H9 (cell line): ENCODE results near the gene CXorf65. TPM values are rescaled to one million over a fixed set of nuclear protein-coding genes. Genes with fewer than 3 reads are reported as not detected.
A peak's percentile ranks its signal among the peaks of the same experiment; 100 is the strongest.

ENCODE experiments used
- DNase-seq: peaks from one replicate; pipeline ENCODE4 v3.0.0-alpha.2; 2017
- H2AFZ ChIP-seq: one replicate; pipeline ENCODE4 v1.6.1; 2013; ENCODE audit warnings: mild to moderate bottlenecking, low read length, control low read depth, moderate library complexity
- H2AK5ac ChIP-seq: 2 replicates; pipeline ENCODE4 v1.6.1; 2013; ENCODE audit warnings: low read length, control low read depth, mixed read lengths; ENCODE audit not compliant: insufficient read length
- H2BK120ac ChIP-seq: one replicate; pipeline ENCODE4 v1.6.1; 2013; ENCODE audit warnings: low read depth, mild to moderate bottlenecking, low read length, control low read depth, inconsistent platforms; ENCODE audit not compliant: poor library complexity, severe bottlenecking
- H2BK12ac ChIP-seq: 2 replicates; pipeline ENCODE4 v1.6.1; 2013; ENCODE audit warnings: low read length, control low read depth, mixed read lengths, low read depth; ENCODE audit not compliant: insufficient read length
- H2BK15ac ChIP-seq: 2 replicates; pipeline ENCODE4 v1.6.1; 2013; ENCODE audit warnings: low read depth, low read length, control low read depth
- H2BK20ac ChIP-seq: one replicate; pipeline ENCODE4 v1.6.1; 2013; ENCODE audit warnings: low read depth, mild to moderate bottlenecking, low read length, control low read depth, inconsistent platforms; ENCODE audit not compliant: poor library complexity, severe bottlenecking
- H2BK5ac ChIP-seq: 2 replicates; pipeline ENCODE4 v1.6.1; 2013; ENCODE audit warnings: low read length, control low read depth, mixed read lengths; ENCODE audit not compliant: insufficient read length
- H3K14ac ChIP-seq: 2 replicates; pipeline ENCODE4 v1.6.1; 2013; ENCODE audit warnings: low read length, control low read depth; ENCODE audit not compliant: insufficient read depth
- H3K18ac ChIP-seq: 2 replicates; pipeline ENCODE4 v1.6.1; 2013; ENCODE audit warnings: low read depth, mild to moderate bottlenecking, mixed read lengths, low read length, control low read depth; ENCODE audit not compliant: insufficient read length
- H3K23ac ChIP-seq: 2 replicates; pipeline ENCODE4 v1.6.1; 2013; ENCODE audit warnings: low read length, control low read depth, mixed read lengths, low read depth; ENCODE audit not compliant: insufficient read length
- H3K23me2 ChIP-seq: 2 replicates; pipeline ENCODE4 v1.6.1; 2013; ENCODE audit warnings: low read depth, mild to moderate bottlenecking, mixed read lengths, low read length, control low read depth; ENCODE audit not compliant: insufficient read length, poor library complexity, severe bottlenecking
- H3K27ac ChIP-seq: 2 replicates; pipeline ENCODE4 v1.5.1; 2013; ENCODE audit warnings: low read length, control low read depth, mixed read lengths, low read depth; ENCODE audit not compliant: insufficient read length
- H3K27me3 ChIP-seq: 2 replicates; pipeline ENCODE4 v1.6.1; 2013; ENCODE audit warnings: low read length, control low read depth, inconsistent platforms; ENCODE audit not compliant: insufficient read depth
- H3K4ac ChIP-seq: 2 replicates; pipeline ENCODE4 v1.6.1; 2013; ENCODE audit warnings: low read depth, mild to moderate bottlenecking, control low read depth, inconsistent platforms, low read length, moderate library complexity
- H3K4me1 ChIP-seq: 2 replicates; pipeline ENCODE4 v1.6.1; 2013; ENCODE audit warnings: low read length, control low read depth, inconsistent platforms; ENCODE audit not compliant: insufficient read depth
- H3K4me2 ChIP-seq: 2 replicates; pipeline ENCODE4 v1.6.1; 2013; ENCODE audit warnings: low read length, control low read depth, mixed read lengths; ENCODE audit not compliant: insufficient read length, insufficient read depth
- H3K56ac ChIP-seq: 2 replicates; pipeline ENCODE4 v1.6.1; 2013; ENCODE audit warnings: low read depth, mild to moderate bottlenecking, mixed read lengths, low read length, control low read depth; ENCODE audit not compliant: insufficient read length
- H3K79me1 ChIP-seq: 2 replicates; pipeline ENCODE4 v1.6.1; 2013; ENCODE audit warnings: low read depth, mild to moderate bottlenecking, moderate library complexity, low read length, control low read depth, inconsistent platforms; ENCODE audit not compliant: insufficient read depth, poor library complexity, severe bottlenecking
- H3K79me2 ChIP-seq: 2 replicates; pipeline ENCODE4 v1.6.1; 2013; ENCODE audit warnings: low read length, control low read depth, inconsistent platforms; ENCODE audit not compliant: insufficient read depth
- H3K9ac ChIP-seq: 2 replicates; pipeline ENCODE4 v1.6.1; 2013; ENCODE audit warnings: low read length, control low read depth, mixed read lengths; ENCODE audit not compliant: insufficient read length; ENCODE audit errors: extremely low read depth
- H3K9me3 ChIP-seq: one replicate; pipeline ENCODE4 v1.6.1; 2013; ENCODE audit warnings: low read depth, low read length, inconsistent platforms; ENCODE audit not compliant: control insufficient read depth
- H3T11ph ChIP-seq: one replicate; pipeline ENCODE4 v1.6.1; 2013; ENCODE audit warnings: mild to moderate bottlenecking, low read length, control low read depth, inconsistent platforms
- H4K20me1 ChIP-seq: one replicate; pipeline ENCODE4 v1.6.1; 2013; ENCODE audit not compliant: control insufficient read depth, insufficient read length, insufficient read depth
- H4K5ac ChIP-seq: 2 replicates; pipeline ENCODE4 v1.6.1; 2013; ENCODE audit warnings: low read depth, mild to moderate bottlenecking, mixed read lengths, low read length, control low read depth; ENCODE audit not compliant: insufficient read length
- H4K8ac ChIP-seq: replicated peaks from 2 replicates; pipeline ENCODE4 v1.6.1; 2013; ENCODE audit warnings: low read length, control low read depth, mixed read lengths, low read depth; ENCODE audit not compliant: insufficient read length
- H4K91ac ChIP-seq: 2 replicates; pipeline ENCODE4 v1.6.1; 2013; ENCODE audit warnings: low read depth, mild to moderate bottlenecking, moderate library complexity, mixed read lengths, low read length, control low read depth; ENCODE audit not compliant: insufficient read length
- H3K27ac Mint-ChIP-seq, 3 experiments: 2 replicates in 2 of 3; 3 replicates in 1 of 3; pipeline ENCODE4 v1.8.0; 2020 to 2021; ENCODE audit warnings: mixed read lengths in 3 of 3, mild to moderate bottlenecking in 1 of 3, moderate library complexity in 1 of 3
- H3K27me3 Mint-ChIP-seq: 2 replicates; pipeline ENCODE4 v1.8.0; 2021; ENCODE audit warnings: low read depth, mild to moderate bottlenecking, moderate library complexity, mixed read lengths
- H3K36me3 Mint-ChIP-seq, 3 experiments: 2 replicates in 2 of 3; 3 replicates in 1 of 3; pipeline ENCODE4 v1.8.0; 2020 to 2021; ENCODE audit warnings: low read depth in 3 of 3, mixed read lengths in 3 of 3; ENCODE audit not compliant: insufficient read depth in 1 of 3
- H3K4me1 Mint-ChIP-seq, 2 experiments: 2 replicates each; pipeline ENCODE4 v1.8.0; 2020; ENCODE audit warnings: mixed read lengths in 2 of 2
- H3K4me3 Mint-ChIP-seq, 2 experiments: 2 replicates in 1 of 2; 3 replicates in 1 of 2; pipeline ENCODE4 v1.8.0; 2020 to 2021; ENCODE audit warnings: mild to moderate bottlenecking in 2 of 2, mixed read lengths in 2 of 2, moderate library complexity in 1 of 2
- H3K9me3 Mint-ChIP-seq, 2 experiments: 2 replicates in 1 of 2; 3 replicates in 1 of 2; pipeline ENCODE4 v1.8.0; 2020; ENCODE audit warnings: mild to moderate bottlenecking in 2 of 2, mixed read lengths in 2 of 2, moderate library complexity in 1 of 2
- WGBS: extraction: QIAGEN DNeasy Blood & Tissue Kit; methylation state at CpG from one replicate; pipeline ENCODE4 v1.1.7; 2013; ENCODE audit warnings: missing lambda C conversion rate, low lambda C conversion rate, mixed read lengths; ENCODE audit not compliant: insufficient read length; ENCODE audit errors: extremely low coverage; 5-methylcytosine and 5-hydroxymethylcytosine counted together
- total RNA-seq: library from RNA; stranded (reverse); gene quantifications from 2 replicates; pipeline ENCODE4 v1.2.1, GENCODE V29; 2021
- TF ChIP-seq, protein P1 (sequence below): fragments of 200-600 bp; sonication (generic); conservative IDR thresholded peaks from 3 replicates; pipeline ENCODE4 v1.8.0; 2021; ENCODE audit warnings: antibody characterized with exemption, mild to moderate bottlenecking

The CXorf65 gene
- total RNA-seq, 1 experiment from 2014 or later, result not detected

GRCh38 chrX:71068044-71068918 lies 38.3 kb downstream of the CXorf65 start, which contains the start of gene SNX12:
Gene SNX12 (minus strand): TSS chrX:71068334. CDS start chrX:71068306, 28 bp downstream.
- H3K4me2 ChIP-seq, result peak within 1 kb of the TSS; percentile 82

More at GRCh38 chrX:71068044-71068918, 38.3 kb downstream of the CXorf65 start, which contains the start of gene SNX12:
- 0 out of 2 replicates have a peak, but pooled peaks cover 2% of the 10 kb centered on the region for H3K27me3 Mint-ChIP-seq
- WGBS, result no CpG with 5 or more reads among the region's 73 CpGs
- Histone ChIP-seq H2BK15ac (no peak within 1 kb of the TSS), H3K9ac (peak within 1 kb of the TSS; percentile 74), H3K4ac (no peak within 1 kb of the TSS), H3K14ac (no peak within 1 kb of the TSS; the same call in 1 of the 2 replicates), H2BK120ac (no peak within 1 kb of the TSS), H4K5ac (no peak within 1 kb of the TSS), H3K79me2 (peaks cover 4% of the 10 kb centered on the region; the same call in 1 of the 2 replicates), H2AFZ (no peak within 1 kb of the TSS), H3K27ac (no peak within 1 kb of the TSS), H2BK5ac (no peak within 1 kb of the TSS), H4K91ac (no peak within 1 kb of the TSS), H3K9me3 (peaks cover 11% of the 10 kb centered on the region), H3K23ac (no peak within 1 kb of the TSS), H3K18ac (no peak within 1 kb of the TSS), H3K23me2 (no peaks in the 10 kb centered on the region), H4K8ac (no peak within 1 kb of the TSS), H2BK20ac (no peak within 1 kb of the TSS), H4K20me1 (no peaks in the 10 kb centered on the region), H3K56ac (no peak within 1 kb of the TSS), H3T11ph (no peak within 1 kb of the TSS), H2AK5ac (no peak within 1 kb of the TSS), H3K79me1 (no peaks in the 10 kb centered on the region), H3K4me1 (no peaks in the 10 kb centered on the region), H2BK12ac (no peak within 1 kb of the TSS), H3K27me3 (no peaks in the 10 kb centered on the region)
- peaks cover 44 to 61% of the 10 kb centered on the region in 2 experiments for H3K9me3 Mint-ChIP-seq
- H3K27ac Mint-ChIP-seq, result peak within 1 kb of the TSS; percentile 86 to 97 (median 87)
- TF ChIP-seq, protein P1, sequence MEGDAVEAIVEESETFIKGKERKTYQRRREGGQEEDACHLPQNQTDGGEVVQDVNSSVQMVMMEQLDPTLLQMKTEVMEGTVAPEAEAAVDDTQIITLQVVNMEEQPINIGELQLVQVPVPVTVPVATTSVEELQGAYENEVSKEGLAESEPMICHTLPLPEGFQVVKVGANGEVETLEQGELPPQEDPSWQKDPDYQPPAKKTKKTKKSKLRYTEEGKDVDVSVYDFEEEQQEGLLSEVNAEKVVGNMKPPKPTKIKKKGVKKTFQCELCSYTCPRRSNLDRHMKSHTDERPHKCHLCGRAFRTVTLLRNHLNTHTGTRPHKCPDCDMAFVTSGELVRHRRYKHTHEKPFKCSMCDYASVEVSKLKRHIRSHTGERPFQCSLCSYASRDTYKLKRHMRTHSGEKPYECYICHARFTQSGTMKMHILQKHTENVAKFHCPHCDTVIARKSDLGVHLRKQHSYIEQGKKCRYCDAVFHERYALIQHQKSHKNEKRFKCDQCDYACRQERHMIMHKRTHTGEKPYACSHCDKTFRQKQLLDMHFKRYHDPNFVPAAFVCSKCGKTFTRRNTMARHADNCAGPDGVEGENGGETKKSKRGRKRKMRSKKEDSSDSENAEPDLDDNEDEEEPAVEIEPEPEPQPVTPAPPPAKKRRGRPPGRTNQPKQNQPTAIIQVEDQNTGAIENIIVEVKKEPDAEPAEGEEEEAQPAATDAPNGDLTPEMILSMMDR, result no peak
- peaks cover 2 to 10% (median 4%) of the 10 kb centered on the region in 3 experiments; a peak in 5 of 7 replicates for H3K36me3 Mint-ChIP-seq
- peak; percentile 95 for DNase-seq
- peaks cover 6 to 8% of the 10 kb centered on the region in 2 experiments; a peak in 1 of 4 replicates for H3K4me1 Mint-ChIP-seq
- peak within 1 kb of the TSS; percentile 87 to 99 for H3K4me3 Mint-ChIP-seq
